H1 (cell line): ENCODE measurements around the gene MAPK4. TPM values are rescaled to one million over a fixed set of nuclear protein-coding genes. Genes with fewer than 3 reads are reported as not detected.

Experiments used
- CTCF ChIA-PET: fragments of 300-600 bp; sonication (Branson Sonifier 250); formaldehyde crosslinking; loops from one replicate; lab custom pipeline; 2021; ENCODE audit not compliant: partially characterized antibody; lab: Charles Lee
- POLR2A ChIA-PET: fragments of 300-600 bp; sonication (Branson Sonifier 250); formaldehyde crosslinking; loops from one replicate; lab custom pipeline; 2021; ENCODE audit warnings: inconsistent platforms; ENCODE audit not compliant: partially characterized antibody; lab: Charles Lee
- DNase-seq, 2 experiments: peaks; one replicate each; pipeline versions ENCODE4 v3.0.0 to v3.0.0-alpha.2; 2010 to 2022; ENCODE audit warnings: low spot score in 2 of 2, low read depth in 1 of 2, mixed read lengths in 1 of 2
- FAIRE-seq: peaks from 2 replicates; lab custom pipeline; 2011; peaks lifted over from hg19 to GRCh38; lab: Jason Lieb, UNC
- H2AFZ ChIP-seq: 2 replicates; pipeline ENCODE4 v1.8.1; 2012; ENCODE audit warnings: low read length, inconsistent platforms
- H2AK5ac ChIP-seq: 2 replicates; pipeline ENCODE4 v1.6.1; 2013; ENCODE audit warnings: low read depth, low read length
- H2BK120ac ChIP-seq: replicated peaks from 2 replicates; pipeline ENCODE3; 2013; ENCODE audit warnings: low read depth, low read length, inconsistent platforms
- H2BK12ac ChIP-seq: 2 replicates; pipeline ENCODE4 v1.6.1; 2013; ENCODE audit warnings: low read depth, low read length
- H2BK15ac ChIP-seq: 2 replicates; pipeline ENCODE4 v1.6.1; 2013; ENCODE audit warnings: low read length
- H2BK20ac ChIP-seq: 2 replicates; pipeline ENCODE4 v1.6.1; 2013; ENCODE audit warnings: low read length
- H2BK5ac ChIP-seq: 2 replicates; pipeline ENCODE4 v1.6.1; 2013; ENCODE audit warnings: low read depth, low read length
- H3K14ac ChIP-seq: 2 replicates; pipeline ENCODE4 v1.6.1; 2013; ENCODE audit warnings: inconsistent platforms; ENCODE audit not compliant: insufficient read length
- H3K18ac ChIP-seq: 2 replicates; pipeline ENCODE4 v1.6.1; 2013; ENCODE audit warnings: low read length; ENCODE audit errors: extremely low read depth
- H3K23ac ChIP-seq: 2 replicates; pipeline ENCODE4 v1.6.1; 2013; ENCODE audit warnings: inconsistent platforms; ENCODE audit not compliant: insufficient read length
- H3K23me2 ChIP-seq: 2 replicates; pipeline ENCODE4 v1.6.1; 2013; ENCODE audit warnings: low read depth, low read length
- H3K27ac ChIP-seq: 2 replicates; pipeline ENCODE4 v1.6.1; 2011; ENCODE audit warnings: low read depth, low read length, inconsistent platforms
- H3K27me3 ChIP-seq, 4 experiments: replicated peaks in 1 of 4; 1 replicate in 1 of 4; 2 replicates in 3 of 4; pipeline versions ENCODE4 v1.6.1 to v1.8.1; 2011 to 2013; ENCODE audit warnings: low read length in 3 of 4, mild to moderate bottlenecking in 3 of 4, inconsistent platforms in 2 of 4, mixed read lengths in 2 of 4, moderate library complexity in 1 of 4; ENCODE audit not compliant: control insufficient read depth in 3 of 4, insufficient read depth in 3 of 4; ENCODE audit errors: extremely low read depth in 1 of 4
- H3K36me3 ChIP-seq, 4 experiments: 2 replicates each; pipeline versions ENCODE4 v1.6.1 to v1.8.1; 2011 to 2013; ENCODE audit warnings: mild to moderate bottlenecking in 4 of 4, low read length in 3 of 4, moderate library complexity in 2 of 4, control low read depth in 1 of 4, inconsistent platforms in 1 of 4; ENCODE audit not compliant: insufficient read depth in 4 of 4, control insufficient read depth in 2 of 4
- H3K4ac ChIP-seq: replicated peaks from 2 replicates; pipeline ENCODE3; 2013; ENCODE audit warnings: low read length, low read depth, mixed read lengths, inconsistent platforms; ENCODE audit not compliant: insufficient read length
- H3K4me1 ChIP-seq, 4 experiments: replicated peaks in 1 of 4; 1 replicate in 1 of 4; 2 replicates in 3 of 4; pipeline versions ENCODE4 v1.6.1 to v1.8.1; 2011 to 2013; ENCODE audit warnings: low read length in 3 of 4, inconsistent platforms in 2 of 4, mixed read lengths in 1 of 4; ENCODE audit not compliant: insufficient read depth in 4 of 4, control insufficient read depth in 3 of 4
- H3K4me2 ChIP-seq, 2 experiments: 2 replicates each; pipeline versions ENCODE4 v1.6.1 to v1.8.1; 2011 to 2013; ENCODE audit warnings: low read depth in 2 of 2, low read length in 2 of 2, control low read depth in 1 of 2, inconsistent platforms in 1 of 2, mild to moderate bottlenecking in 1 of 2; ENCODE audit not compliant: insufficient read depth in 1 of 2
- H3K4me3 ChIP-seq, 4 experiments: fragments of 200-600, 300-600 bp in 1 of 4; sonication (generic), shearing (Covaris generic), sonication (Bioruptor Twin) in 1 of 4; 2 replicates each; pipeline versions ENCODE4 v1.5.1 to v1.8.1; 2011 to 2016; ENCODE audit warnings: low read length in 4 of 4, low read depth in 3 of 4, control low read depth in 2 of 4, inconsistent platforms in 2 of 4, mild to moderate bottlenecking in 2 of 4, mixed read lengths in 1 of 4, moderate library complexity in 1 of 4; ENCODE audit not compliant: insufficient read depth in 2 of 4; ENCODE audit errors: extremely low read depth in 1 of 4
- H3K56ac ChIP-seq: replicated peaks from 2 replicates; pipeline ENCODE3; 2013; ENCODE audit warnings: low read depth, mild to moderate bottlenecking, mixed read lengths, low read length, inconsistent platforms; ENCODE audit not compliant: insufficient read length
- H3K79me1 ChIP-seq: 2 replicates; pipeline ENCODE4 v1.6.1; 2013; ENCODE audit warnings: low read depth, low read length, control low read depth
- H3K79me2 ChIP-seq, 2 experiments: 2 replicates each; pipeline versions ENCODE4 v1.6.1 to v1.8.1; 2012 to 2013; ENCODE audit warnings: low read length in 2 of 2, mild to moderate bottlenecking in 2 of 2, inconsistent platforms in 1 of 2; ENCODE audit not compliant: insufficient read depth in 2 of 2, control insufficient read depth in 1 of 2
- H3K9ac ChIP-seq, 4 experiments: replicated peaks in 1 of 4; 1 replicate in 1 of 4; 2 replicates in 3 of 4; pipeline versions ENCODE4 v1.6.1 to v1.8.1; 2011 to 2013; ENCODE audit warnings: low read depth in 3 of 4, low read length in 3 of 4, control low read depth in 2 of 4, mild to moderate bottlenecking in 2 of 4, moderate library complexity in 2 of 4, inconsistent platforms in 1 of 4; ENCODE audit errors: extremely low read depth in 1 of 4
- H3K9me3 ChIP-seq, 2 experiments: 2 replicates each; pipeline versions ENCODE4 v1.6.1 to v1.8.1; 2012 to 2013; ENCODE audit warnings: mild to moderate bottlenecking in 2 of 2, moderate library complexity in 2 of 2, control low read depth in 1 of 2, inconsistent platforms in 1 of 2, low read depth in 1 of 2, low read length in 1 of 2, mixed read lengths in 1 of 2; ENCODE audit not compliant: insufficient read depth in 2 of 2
- H4K20me1 ChIP-seq, 2 experiments: replicated peaks in 1 of 2; 2 replicates each; pipeline versions ENCODE3 to v1.8.1; 2011 to 2013; ENCODE audit warnings: inconsistent platforms in 2 of 2, low read length in 2 of 2, mild to moderate bottlenecking in 1 of 2; ENCODE audit not compliant: insufficient read depth in 2 of 2, control insufficient read depth in 1 of 2
- H4K5ac ChIP-seq: 2 replicates; pipeline ENCODE4 v1.6.1; 2013; ENCODE audit warnings: low read length, low read depth, mixed read lengths, inconsistent platforms; ENCODE audit not compliant: insufficient read length
- H4K8ac ChIP-seq: 2 replicates; pipeline ENCODE4 v1.8.0; 2013; ENCODE audit warnings: mild to moderate bottlenecking, moderate library complexity, low read length, inconsistent platforms; ENCODE audit not compliant: insufficient read depth; ENCODE audit errors: extremely low read depth
- H4K91ac ChIP-seq: replicated peaks from 2 replicates; pipeline ENCODE3; 2013; ENCODE audit warnings: low read length, mixed read lengths, inconsistent platforms; ENCODE audit not compliant: insufficient read length
- ATF2 ChIP-seq: IDR thresholded peaks from 2 replicates; pipeline ENCODE4 v1.6.1; 2012; ENCODE audit warnings: low read length, inconsistent platforms
- BCL11A ChIP-seq, 2 experiments: IDR thresholded peaks; one replicate each; pipeline ENCODE4 v1.6.1; 2011; ENCODE audit warnings: low read depth in 2 of 2, low read length in 2 of 2, mild to moderate bottlenecking in 2 of 2
- BRCA1 ChIP-seq: IDR thresholded peaks from 2 replicates; pipeline ENCODE4 v1.6.1; 2012; ENCODE audit warnings: low read depth, low read length, improper control_type of control experiment
- CBX8 ChIP-seq: fragments of 300-800, 300-1000 bp; sonication (generic); IDR thresholded peaks from 2 replicates; pipeline ENCODE4 v1.7.1; 2016; ENCODE audit warnings: low read depth, low read length, borderline replicate concordance
- GABPA ChIP-seq: IDR thresholded peaks from 2 replicates; pipeline ENCODE4 v1.6.1; 2011; ENCODE audit warnings: mild to moderate bottlenecking, low read length, moderate library complexity, borderline replicate concordance; ENCODE audit not compliant: insufficient read depth
- KDM5A ChIP-seq: fragments of 200-600 bp; IDR thresholded peaks from 2 replicates; pipeline ENCODE4 v1.7.1; 2012; ENCODE audit warnings: mild to moderate bottlenecking, low read length, inconsistent platforms, mixed read lengths
- POLR2AphosphoS5 ChIP-seq: IDR thresholded peaks from 2 replicates; pipeline ENCODE4 v1.6.1; 2011; ENCODE audit warnings: low read depth, low read length
- POU5F1 ChIP-seq: IDR thresholded peaks from 2 replicates; pipeline ENCODE4 v1.6.1; 2011; ENCODE audit warnings: low read depth, mild to moderate bottlenecking, low read length, moderate library complexity
- SAP30 ChIP-seq: fragments of 300-600 bp; sonication (generic); IDR thresholded peaks from 2 replicates; pipeline ENCODE4 v1.7.1; 2012; ENCODE audit warnings: low read length, moderate library complexity, mild to moderate bottlenecking, inconsistent platforms; ENCODE audit not compliant: insufficient read depth, insufficient replicate concordance
- SIRT6 ChIP-seq: IDR thresholded peaks from one replicate; pipeline ENCODE4 v1.7.1; 2012; ENCODE audit warnings: low read length, inconsistent platforms
- TAF7 ChIP-seq: optimal IDR thresholded peaks from 2 replicates; pipeline ENCODE3; 2011; ENCODE audit warnings: low read depth, mild to moderate bottlenecking, inconsistent platforms, low read length, moderate library complexity, borderline replicate concordance
- USF2 ChIP-seq: IDR thresholded peaks from 2 replicates; pipeline ENCODE4 v1.6.1; 2011; ENCODE audit warnings: low read length, improper control_type of control experiment
- WGBS, 2 experiments: shearing (Covaris generic) in 1 of 2; methylation state at CpG; one replicate each; pipeline versions ENCODE4 v1.1.6 to v1.1.7; 2013 to 2015; ENCODE audit warnings: low lambda C conversion rate in 2 of 2, mixed read lengths in 2 of 2, inconsistent platforms in 1 of 2, low coverage in 1 of 2, missing lambda C conversion rate in 1 of 2; ENCODE audit not compliant: insufficient replicate concordance in 2 of 2, insufficient coverage in 1 of 2, insufficient read length in 1 of 2; ENCODE audit errors: extremely low coverage in 1 of 2, missing lambda C conversion rate in 1 of 2; 5-methylcytosine and 5-hydroxymethylcytosine counted together
- polyA plus RNA-seq, 7 experiments: library from polyadenylated mRNA; depleted of rRNA in 3 of 7; stranded (reverse) in 5 of 7; unstranded in 2 of 7; fragments of >200 nt in 5 of 7; fragments of 200-250 nt in 2 of 7; gene quantifications; 1 replicate in 5 of 7; 2 replicates in 1 of 7; 4 replicates in 1 of 7; pipeline versions ENCODE4 v1.2.1 to v1.2.3, GENCODE V29; 2011 to 2013; ENCODE audit warnings: missing spikeins in 2 of 7, mixed read lengths in 2 of 7
- total RNA-seq: library from RNA; stranded (reverse); fragmentation: NEBNext Ultra II Directional; extraction: Animal tissue kit (Norgen Biotek cat#: 25700); gene quantifications from 2 replicates; pipeline ENCODE4 v1.2.1, GENCODE V29; 2021

Gene MAPK4
- total and polyA plus RNA-seq, 2 of the 8 experiments (the other 6 are each of a cell fraction or from before 2014, with no cell fraction given), result 3.2 to 3.7 TPM

- no peak overlapping the region for H2BK20ac ChIP-seq
- no peak overlapping the region for H3K27ac ChIP-seq
- H3K27me3 ChIP-seq, result no peaks in the 10 kb centered on the region
- FAIRE-seq (no peak), DNase-seq (no peak)
- no peak overlapping the region for H4K5ac ChIP-seq
- H2BK12ac ChIP-seq, result no peak overlapping the region
- H3K18ac ChIP-seq, result no peak overlapping the region
- H3K9me3 ChIP-seq, result no peaks in the 10 kb centered on the region
- H4K91ac ChIP-seq, result no peak overlapping the region
- no peak overlapping the region for H2BK5ac ChIP-seq
- no peaks in the 10 kb centered on the region for H3K23me2 ChIP-seq
- H3K36me3 ChIP-seq, result no peaks in the 10 kb centered on the region
- H3K14ac ChIP-seq, result no peak overlapping the region
- no peak overlapping the region for H2BK120ac ChIP-seq
- no peaks in the 10 kb centered on the region for H3K79me1 ChIP-seq
- H3K56ac ChIP-seq, result no peak overlapping the region
- no peak overlapping the region for H2AK5ac ChIP-seq
- no peak overlapping the region for H3K4me3 ChIP-seq
- H3K9ac ChIP-seq, result no peak overlapping the region
- H3K23ac ChIP-seq, result no peak overlapping the region
- H4K8ac ChIP-seq, result no peak overlapping the region
- CTCF ChIA-PET, result interaction anchor here (0.6 to 6.5 kb wide), 6 partner anchors 9 to 393 kb away, joined by 3 to 56 read pairs (median 4); no protein-coding TSS in a partner anchor
- H3K4me1 ChIP-seq, result no peaks in the 10 kb centered on the region; a peak in 1 of 7 replicates
- no peak overlapping the region for H2BK15ac ChIP-seq
- POLR2A ChIA-PET, result no interaction called here
- H2AFZ ChIP-seq, result no peak overlapping the region
- no peak overlapping the region for H3K4ac ChIP-seq
- no peak overlapping the region for H3K4me2 ChIP-seq
- H4K20me1 ChIP-seq, result no peaks in the 10 kb centered on the region
- no peaks in the 10 kb centered on the region for H3K79me2 ChIP-seq
- 92% methylated on average over 7 of the region's 7 CpGs; no CpG with 5 or more reads in 1 of the 2 experiments for WGBS, 2 experiments
- TF ChIP-seq USF2, result no peak
- no peak for TF ChIP-seq CBX8
- no peak for TF ChIP-seq TAF7
- no peak for TF ChIP-seq POU5F1
- TF ChIP-seq KDM5A, result no peak
- no peak for TF ChIP-seq SAP30
- TF ChIP-seq GABPA, result no peak
- TF ChIP-seq BCL11A (IDR thresholded peaks at IDR 0.05; ENCODE audit: low read depth in 2 of 2, low read length in 2 of 2), result no peak
- no peak for TF ChIP-seq POLR2AphosphoS5
- TF ChIP-seq ATF2, result no peak
- TF ChIP-seq SIRT6, result no peak
- TF ChIP-seq BRCA1, result no peak
Observed at GRCh38 chr18:50647237-50647636, 87.3 kb downstream of the MAPK4 start.
